ENCODE measurements around the gene PLAAT1. TPM values are rescaled to one million over a fixed set of nuclear protein-coding genes. Genes with fewer than 3 reads are reported as not detected.

Gene PLAAT1
- total and polyA plus RNA-seq, 3 donors from 2014 or later: 48.5 to 119 (median 76.3) TPM

- WGBS, 2 donors: 75 to 83% methylated on average over 1 of the region's 1 CpG
- Histone ChIP-seq H3K4me3 (no peak overlapping the region), H3K27ac (no peak overlapping the region), H3K36me3 (ENCODE audit: low read depth, missing control alignments) (no peaks in the 10 kb centered on the region), H3K27me3 (no peaks in the 10 kb centered on the region), H3K9me3 (no peaks in the 10 kb centered on the region), H3K4me1 (peaks cover 4% of the 10 kb centered on the region)
- intact Hi-C loops (cut with DNase I; ENCODE audit: low total_unique reads): no loop called here
- TF ChIP-seq POLR2A (IDR thresholded peaks at IDR 0.05): no peak
- DNase-seq: no peak
Measured at GRCh38 chr3:193210618-193211017, 30.4 kb upstream of the PLAAT1 start.

GRCh38 chr3:193211173-193211572, 29.8 kb upstream of the PLAAT1 start:
- 85 to 88% methylated on average over 2 of the region's 2 CpGs for WGBS, 2 donors
- TF ChIP-seq POLR2A (IDR thresholded peaks at IDR 0.05): no peak
- TF ChIP-seq, protein P1, sequence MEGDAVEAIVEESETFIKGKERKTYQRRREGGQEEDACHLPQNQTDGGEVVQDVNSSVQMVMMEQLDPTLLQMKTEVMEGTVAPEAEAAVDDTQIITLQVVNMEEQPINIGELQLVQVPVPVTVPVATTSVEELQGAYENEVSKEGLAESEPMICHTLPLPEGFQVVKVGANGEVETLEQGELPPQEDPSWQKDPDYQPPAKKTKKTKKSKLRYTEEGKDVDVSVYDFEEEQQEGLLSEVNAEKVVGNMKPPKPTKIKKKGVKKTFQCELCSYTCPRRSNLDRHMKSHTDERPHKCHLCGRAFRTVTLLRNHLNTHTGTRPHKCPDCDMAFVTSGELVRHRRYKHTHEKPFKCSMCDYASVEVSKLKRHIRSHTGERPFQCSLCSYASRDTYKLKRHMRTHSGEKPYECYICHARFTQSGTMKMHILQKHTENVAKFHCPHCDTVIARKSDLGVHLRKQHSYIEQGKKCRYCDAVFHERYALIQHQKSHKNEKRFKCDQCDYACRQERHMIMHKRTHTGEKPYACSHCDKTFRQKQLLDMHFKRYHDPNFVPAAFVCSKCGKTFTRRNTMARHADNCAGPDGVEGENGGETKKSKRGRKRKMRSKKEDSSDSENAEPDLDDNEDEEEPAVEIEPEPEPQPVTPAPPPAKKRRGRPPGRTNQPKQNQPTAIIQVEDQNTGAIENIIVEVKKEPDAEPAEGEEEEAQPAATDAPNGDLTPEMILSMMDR (IDR thresholded peaks at IDR 0.05): no peak
- no peak for DNase-seq
- no peak overlapping the region for H3K27ac ChIP-seq
- intact Hi-C loops (cut with DNase I; ENCODE audit: low total_unique reads): no loop called here
- no peaks in the 10 kb centered on the region for H3K9me3 ChIP-seq
- H3K4me1 ChIP-seq: peaks cover 4% of the 10 kb centered on the region
- H3K36me3 ChIP-seq (ENCODE audit: low read depth, missing control alignments): no peaks in the 10 kb centered on the region
- H3K4me3 ChIP-seq: no peak overlapping the region
- no peaks in the 10 kb centered on the region for H3K27me3 ChIP-seq

- DNase-seq: no peak
- Histone ChIP-seq H3K9me3 (no peaks in the 10 kb centered on the region), H3K27me3 (no peaks in the 10 kb centered on the region), H3K4me3 (no peak overlapping the region), H3K4me1 (peaks cover 4% of the 10 kb centered on the region), H3K27ac (no peak overlapping the region), H3K36me3 (ENCODE audit: low read depth, missing control alignments) (no peaks in the 10 kb centered on the region)
- TF ChIP-seq POLR2A (IDR thresholded peaks at IDR 0.05): no peak
- TF ChIP-seq, protein P1 (IDR thresholded peaks at IDR 0.05): no peak
- WGBS, 2 donors: 63 to 68% methylated on average over 1 of the region's 1 CpG
- intact Hi-C loops (cut with DNase I; ENCODE audit: low total_unique reads): no loop called here
Measured at GRCh38 chr3:193211984-193212383, 29.0 kb upstream of the PLAAT1 start.

DNA sequence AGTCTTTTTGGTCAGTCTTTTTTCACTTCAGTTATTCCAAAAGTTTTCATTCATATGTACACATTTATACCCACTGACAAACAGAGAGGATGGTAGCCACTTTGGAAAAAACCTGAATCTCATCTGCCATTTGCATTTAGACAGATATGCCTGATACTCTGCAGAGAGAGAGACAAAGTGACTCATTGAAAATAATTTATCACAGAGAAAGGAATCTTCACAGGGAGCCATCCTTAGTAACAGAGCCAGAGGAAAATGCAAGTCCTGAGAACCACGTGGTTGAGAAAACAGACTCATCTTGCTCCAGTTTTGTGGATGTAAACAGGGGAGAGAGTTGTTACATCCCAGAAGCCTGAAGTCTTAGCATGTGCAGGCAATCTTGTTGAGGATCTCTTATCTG, 28.2 kb upstream of the PLAAT1 start:
- TF ChIP-seq, protein P1 (IDR thresholded peaks at IDR 0.05): no peak
- no peak for TF ChIP-seq POLR2A (IDR thresholded peaks at IDR 0.05)
- H3K27me3 ChIP-seq: no peaks in the 10 kb centered on the region
- no peaks in the 10 kb centered on the region for H3K36me3 ChIP-seq (ENCODE audit: low read depth, missing control alignments)
- H3K9me3 ChIP-seq: no peaks in the 10 kb centered on the region
- 47 to 91% methylated on average over 1 of the region's 1 CpG for WGBS, 2 donors
- intact Hi-C loops (cut with DNase I; ENCODE audit: low total_unique reads): no loop called here
- peaks cover under 1% of the 10 kb centered on the region for H3K4me1 ChIP-seq
- H3K4me3 ChIP-seq: no peak overlapping the region
- DNase-seq: no peak
- no peak overlapping the region for H3K27ac ChIP-seq

DNA sequence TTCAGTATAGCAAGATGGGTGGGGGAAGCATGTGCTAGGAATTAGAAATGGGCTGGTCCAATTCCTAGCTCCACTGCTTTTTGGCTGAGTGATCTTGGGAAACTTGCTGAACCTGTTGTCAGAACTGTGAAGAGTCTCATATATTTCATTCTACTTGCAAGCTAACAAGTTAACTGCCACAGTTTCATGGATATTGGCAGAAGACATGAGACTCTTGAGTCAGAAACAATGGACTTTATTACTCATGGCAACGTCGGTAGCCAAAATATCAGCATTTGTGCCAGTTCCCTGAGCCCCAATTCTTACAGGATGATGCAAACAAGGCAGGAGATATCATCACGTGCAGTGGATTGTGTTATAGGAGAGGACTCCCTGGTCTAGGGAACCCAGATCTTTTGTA, 26.6 kb upstream of the PLAAT1 start:
- Histone ChIP-seq H3K36me3 (ENCODE audit: low read depth, missing control alignments) (no peaks in the 10 kb centered on the region), H3K27me3 (no peaks in the 10 kb centered on the region), H3K27ac (no peak overlapping the region), H3K9me3 (no peaks in the 10 kb centered on the region), H3K4me3 (no peak overlapping the region), H3K4me1 (no peaks in the 10 kb centered on the region)
- no peak for DNase-seq
- 82 to 87% methylated on average over 3 of the region's 3 CpGs for WGBS, 2 donors
- TF ChIP-seq, protein P1 (IDR thresholded peaks at IDR 0.05): no peak
- no peak for TF ChIP-seq POLR2A (IDR thresholded peaks at IDR 0.05)
- intact Hi-C loops (cut with DNase I; ENCODE audit: low total_unique reads): no loop called here

All from testis (tissue), 3 donors.